ENCODE measurements around the gene ASTL.

GRCh38 chr2:96150791-96151594, 12.7 kb upstream of the ASTL start:
- TF ChIP-seq EZH2phosphoT487 (conservative IDR thresholded peaks at IDR 0.05; ENCODE audit: low read length) (no peak), CTCF (IDR thresholded peaks at IDR 0.05; ENCODE audit: insufficient read depth, low read length, poor library complexity, severe bottlenecking) (no peak)
